Mucosa of stomach (tissue), 1 donor: ENCODE data around the gene SH3D21.

Experiments
- H3K27me3 ChIP-seq: one replicate; pipeline ENCODE4 v1.7.0; 2013; ENCODE audit warnings: mild to moderate bottlenecking, low read length; ENCODE audit not compliant: control insufficient read depth, insufficient read depth
- H3K36me3 ChIP-seq: one replicate; pipeline ENCODE4 v1.7.0; 2013; ENCODE audit warnings: low read length; ENCODE audit not compliant: control insufficient read depth, insufficient read depth
- H3K4me1 ChIP-seq: one replicate; pipeline ENCODE4 v1.7.0; 2013; ENCODE audit warnings: mild to moderate bottlenecking, low read length; ENCODE audit not compliant: control insufficient read depth, insufficient read depth
- H3K4me3 ChIP-seq: one replicate; pipeline ENCODE4 v1.7.0; 2013; ENCODE audit warnings: low read length
- H3K9ac ChIP-seq: one replicate; pipeline ENCODE4 v1.7.0; 2013; ENCODE audit warnings: mild to moderate bottlenecking, low read length, moderate library complexity
- H3K9me3 ChIP-seq: one replicate; pipeline ENCODE4 v1.7.0; 2013; ENCODE audit warnings: mild to moderate bottlenecking, low read length, moderate library complexity; ENCODE audit not compliant: control insufficient read depth
- donor health status: Pancreatic carcinoma.

The SH3D21 gene

GRCh38 chr1:36306210-36306901 lies at the start of gene SH3D21:
Gene SH3D21, plus strand, starts transcription at chr1:36306368. Its CDS starts 53 bp downstream, at chr1:36306421.
- no peaks in the 10 kb centered on the region for H3K9me3 ChIP-seq
- peak within 1 kb of the TSS; percentile 84 for H3K4me3 ChIP-seq
- peaks cover 15% of the 10 kb centered on the region for H3K4me1 ChIP-seq
- H3K36me3 ChIP-seq, result peaks cover 10% of the 10 kb centered on the region
- H3K27me3 ChIP-seq, result no peaks in the 10 kb centered on the region
- peak within 1 kb of the TSS; percentile 65 for H3K9ac ChIP-seq

GRCh38 chr1:36256558-36257374 lies 49.4 kb upstream of the SH3D21 start:
- Histone ChIP-seq H3K9ac (no peak overlapping the region), H3K27me3 (no peaks in the 10 kb centered on the region), H3K36me3 (no peaks in the 10 kb centered on the region), H3K4me1 (peaks cover 22% of the 10 kb centered on the region), H3K9me3 (no peaks in the 10 kb centered on the region), H3K4me3 (no peak overlapping the region)

- no peak overlapping the region for H3K4me3 ChIP-seq
- no peak overlapping the region for H3K9ac ChIP-seq
- peaks cover 22% of the 10 kb centered on the region for H3K4me1 ChIP-seq
- no peaks in the 10 kb centered on the region for H3K27me3 ChIP-seq
- H3K36me3 ChIP-seq, result no peaks in the 10 kb centered on the region
- no peaks in the 10 kb centered on the region for H3K9me3 ChIP-seq
These were observed 48.8 kb upstream of the SH3D21 start for GRCh38 chr1:36257375-36257767.

GRCh38 chr1:36258960-36259344 lies 47.2 kb upstream of the SH3D21 start:
- no peaks in the 10 kb centered on the region for H3K9me3 ChIP-seq
- H3K36me3 ChIP-seq, result no peaks in the 10 kb centered on the region
- H3K27me3 ChIP-seq, result no peaks in the 10 kb centered on the region
- no peak overlapping the region for H3K4me3 ChIP-seq
- peaks cover 22% of the 10 kb centered on the region for H3K4me1 ChIP-seq
- H3K9ac ChIP-seq, result no peak overlapping the region

GRCh38 chr1:36268981-36269380 lies 37.2 kb upstream of the SH3D21 start:
- Histone ChIP-seq H3K9me3 (no peaks in the 10 kb centered on the region), H3K27me3 (no peaks in the 10 kb centered on the region), H3K36me3 (no peaks in the 10 kb centered on the region), H3K4me3 (no peak overlapping the region), H3K9ac (no peak overlapping the region), H3K4me1 (peaks cover 27% of the 10 kb centered on the region)

GRCh38 chr1:36269408-36269838 lies 36.7 kb upstream of the SH3D21 start:
- H3K4me3 ChIP-seq, result no peak overlapping the region
- H3K36me3 ChIP-seq, result no peaks in the 10 kb centered on the region
- no peaks in the 10 kb centered on the region for H3K9me3 ChIP-seq
- peaks cover 27% of the 10 kb centered on the region for H3K4me1 ChIP-seq
- H3K9ac ChIP-seq, result no peak overlapping the region
- H3K27me3 ChIP-seq, result no peaks in the 10 kb centered on the region

- peaks cover 22% of the 10 kb centered on the region for H3K4me1 ChIP-seq
- H3K4me3 ChIP-seq, result no peak overlapping the region
- H3K27me3 ChIP-seq, result no peaks in the 10 kb centered on the region
- no peak overlapping the region for H3K9ac ChIP-seq
- H3K9me3 ChIP-seq, result no peaks in the 10 kb centered on the region
- H3K36me3 ChIP-seq, result no peaks in the 10 kb centered on the region
These were observed 33.1 kb upstream of the SH3D21 start for GRCh38 chr1:36273024-36273423.

GRCh38 chr1:36274201-36274600 lies 32.0 kb upstream of the SH3D21 start:
- Histone ChIP-seq H3K27me3 (no peaks in the 10 kb centered on the region), H3K9ac (no peak overlapping the region), H3K36me3 (no peaks in the 10 kb centered on the region), H3K4me1 (peaks cover 11% of the 10 kb centered on the region), H3K9me3 (no peaks in the 10 kb centered on the region), H3K4me3 (no peak overlapping the region)

GRCh38 chr1:36276688-36277087 lies 29.5 kb upstream of the SH3D21 start:
- Histone ChIP-seq H3K4me1 (no peaks in the 10 kb centered on the region), H3K36me3 (no peaks in the 10 kb centered on the region), H3K9me3 (no peaks in the 10 kb centered on the region), H3K4me3 (no peak overlapping the region), H3K27me3 (no peaks in the 10 kb centered on the region), H3K9ac (no peak overlapping the region)

- no peak overlapping the region for H3K9ac ChIP-seq
- no peaks in the 10 kb centered on the region for H3K36me3 ChIP-seq
- no peak overlapping the region for H3K4me3 ChIP-seq
- no peaks in the 10 kb centered on the region for H3K4me1 ChIP-seq
- H3K27me3 ChIP-seq, result no peaks in the 10 kb centered on the region
- H3K9me3 ChIP-seq, result no peaks in the 10 kb centered on the region
These were observed 26.9 kb upstream of the SH3D21 start for GRCh38 chr1:36279110-36279788.

- no peak overlapping the region for H3K9ac ChIP-seq
- H3K27me3 ChIP-seq, result no peaks in the 10 kb centered on the region
- H3K4me1 ChIP-seq, result no peaks in the 10 kb centered on the region
- no peak overlapping the region for H3K4me3 ChIP-seq
- H3K9me3 ChIP-seq, result no peaks in the 10 kb centered on the region
- H3K36me3 ChIP-seq, result no peaks in the 10 kb centered on the region
These were observed 26.3 kb upstream of the SH3D21 start for GRCh38 chr1:36279789-36280296.

- Histone ChIP-seq H3K4me1 (peaks cover 4% of the 10 kb centered on the region), H3K9me3 (no peaks in the 10 kb centered on the region), H3K36me3 (peaks cover 8% of the 10 kb centered on the region), H3K27me3 (no peaks in the 10 kb centered on the region), H3K9ac (no peak overlapping the region), H3K4me3 (no peak overlapping the region)
These were observed 22.1 kb upstream of the SH3D21 start for GRCh38 chr1:36284061-36284460.
